ENCODE data around the gene SF3B3. TPM values are rescaled to one million over a fixed set of nuclear protein-coding genes. Genes with fewer than 3 reads are reported as not detected.

SF3B3 gene
- polyA plus RNA-seq, 1 donor (not counting 4 experiments of a cell fraction or from before 2014, with no cell fraction given), result 142 TPM

DNA sequence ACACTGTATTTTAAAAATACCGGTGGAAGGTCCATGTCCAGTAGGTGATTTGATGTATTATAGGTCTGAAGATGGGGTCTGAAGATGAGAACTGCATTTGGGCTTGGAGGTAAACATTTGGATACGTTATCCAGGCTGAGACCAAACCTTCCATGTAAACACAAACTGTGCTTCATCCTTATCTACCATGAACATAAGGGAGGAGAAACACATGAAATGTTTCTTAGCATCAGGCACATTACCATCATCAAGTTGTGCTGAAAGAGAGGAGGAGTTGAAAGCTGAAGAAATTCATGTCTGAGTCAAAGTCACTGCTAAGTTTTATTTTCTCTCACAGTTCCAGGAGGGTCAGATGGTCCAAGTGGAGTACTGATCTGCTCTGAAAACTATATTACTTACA, 11.4 kb downstream of the SF3B3 start:
- no peak overlapping the region for H3K4me3 ChIP-seq (ENCODE audit: control insufficient read depth in 2 of 3, extremely low read depth in 1 of 3, insufficient read depth in 2 of 3, low read depth in 1 of 3, low read length in 3 of 3)
- H3K27ac ChIP-seq (ENCODE audit: control insufficient read depth, insufficient read depth, low read length), result no peak overlapping the region
- no peaks in the 10 kb centered on the region for H3K9me3 ChIP-seq (ENCODE audit: control insufficient read depth, low read depth, low read length)
- H3K9ac ChIP-seq (ENCODE audit: control insufficient read depth, extremely low read depth, insufficient read depth, low read length), result no peak overlapping the region
- no peak overlapping the region for H3K4me2 ChIP-seq (ENCODE audit: control insufficient read depth, extremely low read depth, insufficient read depth, low read depth, low read length)
- no peaks in the 10 kb centered on the region for H3K27me3 ChIP-seq (ENCODE audit: control insufficient read depth, extremely low read depth, insufficient read depth, low read length)
- TF ChIP-seq, protein P1, sequence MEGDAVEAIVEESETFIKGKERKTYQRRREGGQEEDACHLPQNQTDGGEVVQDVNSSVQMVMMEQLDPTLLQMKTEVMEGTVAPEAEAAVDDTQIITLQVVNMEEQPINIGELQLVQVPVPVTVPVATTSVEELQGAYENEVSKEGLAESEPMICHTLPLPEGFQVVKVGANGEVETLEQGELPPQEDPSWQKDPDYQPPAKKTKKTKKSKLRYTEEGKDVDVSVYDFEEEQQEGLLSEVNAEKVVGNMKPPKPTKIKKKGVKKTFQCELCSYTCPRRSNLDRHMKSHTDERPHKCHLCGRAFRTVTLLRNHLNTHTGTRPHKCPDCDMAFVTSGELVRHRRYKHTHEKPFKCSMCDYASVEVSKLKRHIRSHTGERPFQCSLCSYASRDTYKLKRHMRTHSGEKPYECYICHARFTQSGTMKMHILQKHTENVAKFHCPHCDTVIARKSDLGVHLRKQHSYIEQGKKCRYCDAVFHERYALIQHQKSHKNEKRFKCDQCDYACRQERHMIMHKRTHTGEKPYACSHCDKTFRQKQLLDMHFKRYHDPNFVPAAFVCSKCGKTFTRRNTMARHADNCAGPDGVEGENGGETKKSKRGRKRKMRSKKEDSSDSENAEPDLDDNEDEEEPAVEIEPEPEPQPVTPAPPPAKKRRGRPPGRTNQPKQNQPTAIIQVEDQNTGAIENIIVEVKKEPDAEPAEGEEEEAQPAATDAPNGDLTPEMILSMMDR (optimal IDR thresholded peaks at IDR 0.05 in 1 of 3, IDR thresholded peaks at IDR 0.05 in 1 of 3, conservative IDR thresholded peaks at IDR 0.05 in 1 of 3; ENCODE audit: extremely low read depth in 1 of 3, insufficient read depth in 2 of 3, low read length in 3 of 3), result no peak
- TF ChIP-seq EZH2 (IDR thresholded peaks at IDR 0.05; ENCODE audit: low read length), result no peak
- DNase-seq (ENCODE audit: low read depth, low spot score) (no peak), FAIRE-seq (no peak)
- dilution Hi-C loops (cut with MboI; ENCODE audit: extremely low pct_ligation_motif_present, low sequenced_read_pairs), result no loop called here
- H3K79me2 ChIP-seq (ENCODE audit: control insufficient read depth, insufficient read depth, low read length), result peaks cover 78% of the 10 kb centered on the region
- H3K4me1 ChIP-seq (ENCODE audit: control insufficient read depth, extremely low read depth, insufficient read depth, low read length), result no peaks in the 10 kb centered on the region
- H4K20me1 ChIP-seq (ENCODE audit: control insufficient read depth, extremely low read depth, insufficient read depth, low read length), result peaks cover 3% of the 10 kb centered on the region
- no peaks in the 10 kb centered on the region for H3K9me1 ChIP-seq (ENCODE audit: control insufficient read depth, extremely low read depth, insufficient read depth, low read length)
- H3K36me3 ChIP-seq (ENCODE audit: control insufficient read depth in 2 of 2, extremely low read depth in 1 of 2, insufficient read depth in 2 of 2, low read length in 2 of 2), result peaks cover 32 to 43% of the 10 kb centered on the region in 2 experiments
- no peak overlapping the region for H2AFZ ChIP-seq (ENCODE audit: control insufficient read depth, low read length)

DNA sequence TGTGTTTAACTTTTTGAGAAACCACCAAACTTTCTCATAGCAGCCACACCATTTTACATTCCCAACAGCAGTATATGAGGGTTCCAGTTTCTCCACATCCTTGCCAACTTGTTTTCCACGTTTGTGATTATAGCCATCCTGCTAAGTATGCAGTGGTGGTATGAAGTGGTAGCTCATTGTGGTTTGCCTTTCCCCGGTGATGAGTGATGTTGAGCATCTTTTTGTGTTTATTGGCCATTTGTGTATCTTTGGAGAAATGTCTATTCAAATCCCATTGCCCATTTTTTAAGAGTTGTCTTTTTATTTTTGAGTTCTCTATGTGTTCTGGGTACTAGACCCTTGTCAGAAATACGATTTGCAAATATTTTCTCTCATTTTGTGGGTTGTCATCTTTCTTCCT, 17.4 kb downstream of the SF3B3 start:
- dilution Hi-C loops (cut with MboI; ENCODE audit: extremely low pct_ligation_motif_present, low sequenced_read_pairs), result no loop called here
- no peak overlapping the region for H3K4me3 ChIP-seq (ENCODE audit: control insufficient read depth in 2 of 3, extremely low read depth in 1 of 3, insufficient read depth in 2 of 3, low read depth in 1 of 3, low read length in 3 of 3)
- DNase-seq (ENCODE audit: low read depth, low spot score) (no peak), FAIRE-seq (no peak)
- H3K36me3 ChIP-seq (ENCODE audit: control insufficient read depth in 2 of 2, extremely low read depth in 1 of 2, insufficient read depth in 2 of 2, low read length in 2 of 2), result peaks cover 26 to 45% of the 10 kb centered on the region in 2 experiments
- TF ChIP-seq, protein P1 (optimal IDR thresholded peaks at IDR 0.05 in 1 of 3, IDR thresholded peaks at IDR 0.05 in 1 of 3, conservative IDR thresholded peaks at IDR 0.05 in 1 of 3; ENCODE audit: extremely low read depth in 1 of 3, insufficient read depth in 2 of 3, low read length in 3 of 3), result no peak
- H3K4me2 ChIP-seq (ENCODE audit: control insufficient read depth, extremely low read depth, insufficient read depth, low read depth, low read length), result no peak overlapping the region
- no peak overlapping the region for H3K9ac ChIP-seq (ENCODE audit: control insufficient read depth, extremely low read depth, insufficient read depth, low read length)
- no peaks in the 10 kb centered on the region for H3K4me1 ChIP-seq (ENCODE audit: control insufficient read depth, extremely low read depth, insufficient read depth, low read length)
- H4K20me1 ChIP-seq (ENCODE audit: control insufficient read depth, extremely low read depth, insufficient read depth, low read length), result peaks cover 5% of the 10 kb centered on the region
- H2AFZ ChIP-seq (ENCODE audit: control insufficient read depth, low read length), result no peak overlapping the region
- H3K79me2 ChIP-seq (ENCODE audit: control insufficient read depth, insufficient read depth, low read length), result peaks cover 72% of the 10 kb centered on the region
- no peaks in the 10 kb centered on the region for H3K9me3 ChIP-seq (ENCODE audit: control insufficient read depth, low read depth, low read length)
- no peaks in the 10 kb centered on the region for H3K27me3 ChIP-seq (ENCODE audit: control insufficient read depth, extremely low read depth, insufficient read depth, low read length)
- no peak overlapping the region for H3K27ac ChIP-seq (ENCODE audit: control insufficient read depth, insufficient read depth, low read length)
- no peaks in the 10 kb centered on the region for H3K9me1 ChIP-seq (ENCODE audit: control insufficient read depth, extremely low read depth, insufficient read depth, low read length)
